DND-41 (cell line): Measurements from ENCODE around the gene KRCC1.
A peak's percentile ranks its signal among the peaks of the same experiment; 100 is the strongest.

ENCODE experiments used
- ATAC-seq: fragments of 200-7000 bp; cut with Tn5 transposase; 3 replicates; pipeline ENCODE4 v1.9.1; 2021; ENCODE audit warnings: low read depth; ENCODE audit not compliant: insufficient read depth
- DNase-seq: peaks from one replicate; pipeline ENCODE4 v3.0.0-alpha.2; 2020
- H2AFZ ChIP-seq: 2 replicates; pipeline ENCODE4 v1.6.0; 2012; ENCODE audit warnings: low read depth, low read length
- H3K27ac ChIP-seq: 2 replicates; pipeline ENCODE4 v1.5.1; 2012; ENCODE audit warnings: low read length, inconsistent platforms
- H3K27me3 ChIP-seq: fragments of 200-600 bp; sonication (generic); 2 replicates; pipeline ENCODE4 v1.6.0; 2012; ENCODE audit warnings: low read length, mild to moderate bottlenecking, inconsistent platforms; ENCODE audit not compliant: insufficient read depth, poor library complexity
- H3K36me3 ChIP-seq: 2 replicates; pipeline ENCODE4 v1.5.1; 2012; ENCODE audit warnings: low read length, inconsistent platforms; ENCODE audit not compliant: insufficient read depth
- H3K4me1 ChIP-seq: 2 replicates; pipeline ENCODE4 v1.5.1; 2012; ENCODE audit warnings: mild to moderate bottlenecking, low read length; ENCODE audit not compliant: insufficient read depth
- H3K4me2 ChIP-seq: 2 replicates; pipeline ENCODE4 v1.6.0; 2012; ENCODE audit warnings: mild to moderate bottlenecking, moderate library complexity, low read length, inconsistent platforms; ENCODE audit not compliant: insufficient read depth
- H3K4me3 ChIP-seq, 2 experiments: fragments of 200-600 bp in 1 of 2; shearing (Covaris generic) in 1 of 2; 2 replicates each; pipeline ENCODE4 v1.5.1; 2012 to 2016; ENCODE audit warnings: inconsistent platforms in 2 of 2, low read length in 2 of 2, mild to moderate bottlenecking in 2 of 2, low read depth in 1 of 2, moderate library complexity in 1 of 2
- H3K79me2 ChIP-seq: 2 replicates; pipeline ENCODE4 v1.6.0; 2012; ENCODE audit warnings: low read length, inconsistent platforms; ENCODE audit not compliant: insufficient read depth
- H3K9ac ChIP-seq: 2 replicates; pipeline ENCODE4 v1.6.0; 2012; ENCODE audit warnings: low read depth, mild to moderate bottlenecking, inconsistent platforms, low read length, moderate library complexity
- H3K9me3 ChIP-seq: 2 replicates; pipeline ENCODE4 v1.5.1; 2012; ENCODE audit warnings: low read length, moderate library complexity, mild to moderate bottlenecking, inconsistent platforms; ENCODE audit not compliant: insufficient read depth, severe bottlenecking
- H4K20me1 ChIP-seq: 2 replicates; pipeline ENCODE4 v1.6.0; 2012; ENCODE audit warnings: low read length; ENCODE audit not compliant: insufficient read depth
- CTCF ChIP-seq: IDR thresholded peaks from 2 replicates; pipeline ENCODE4 v1.5.1; 2012; ENCODE audit warnings: borderline replicate concordance, low read length, moderate library complexity, mild to moderate bottlenecking; ENCODE audit not compliant: poor library complexity, severe bottlenecking; ENCODE audit errors: extremely low read depth
- EZH2 ChIP-seq: IDR thresholded peaks from 3 replicates; pipeline ENCODE4 v1.6.1; 2012; ENCODE audit warnings: borderline replicate concordance, low read depth, mild to moderate bottlenecking, moderate library complexity, low read length, inconsistent platforms; ENCODE audit not compliant: severe bottlenecking

KRCC1 gene

GRCh38 chr2:88057437-88057844 is 1.9 kb upstream of the KRCC1 start:
- ATAC-seq (no peak), DNase-seq (no peak)
- Histone ChIP-seq H3K4me2 (no peak overlapping the region), H4K20me1 (0 out of 2 replicates have a peak, but pooled peaks cover 4% of the 10 kb centered on the region), H3K79me2 (peaks cover 32% of the 10 kb centered on the region), H3K9ac (no peak overlapping the region), H3K4me1 (peaks cover 31% of the 10 kb centered on the region), H3K36me3 (peaks cover 11% of the 10 kb centered on the region), H3K9me3 (no peaks in the 10 kb centered on the region), H3K4me3 (no peak overlapping the region), H3K27me3 (no peaks in the 10 kb centered on the region), H3K27ac (no peak overlapping the region), H2AFZ (peak overlapping the region; percentile 26; the same call in 1 of the 2 replicates)
- no peak for TF ChIP-seq EZH2
- no peak for TF ChIP-seq CTCF

GRCh38 chr2:88054782-88055370 is 707 bp downstream of the KRCC1 start:
- Histone ChIP-seq H3K9me3 (no peaks in the 10 kb centered on the region), H3K36me3 (peaks cover 11% of the 10 kb centered on the region), H3K9ac (peak overlapping the region; percentile 99), H3K27me3 (no peaks in the 10 kb centered on the region), H3K4me3 (peak overlapping the region; percentile 79 to 95), H3K27ac (peak overlapping the region; percentile 85), H3K79me2 (peaks cover 32% of the 10 kb centered on the region), H2AFZ (peak overlapping the region; percentile 70), H3K4me2 (peak overlapping the region; percentile 84), H3K4me1 (peaks cover 31% of the 10 kb centered on the region), H4K20me1 (0 out of 2 replicates have a peak, but pooled peaks cover 4% of the 10 kb centered on the region)
- DNase-seq (peak; percentile 15), ATAC-seq (no peak)
- TF ChIP-seq CTCF (no peak), EZH2 (no peak)

GRCh38 chr2:88053934-88054781 is 1.4 kb downstream of the KRCC1 start:
- DNase-seq (no peak), ATAC-seq (no peak)
- peak overlapping the region; percentile 85 for H3K27ac ChIP-seq
- peak overlapping the region; percentile 99 for H3K9ac ChIP-seq
- peaks cover 32% of the 10 kb centered on the region for H3K79me2 ChIP-seq
- no peak for TF ChIP-seq EZH2
- no peak for TF ChIP-seq CTCF
- peak overlapping the region; percentile 79 to 95 for H3K4me3 ChIP-seq
- H2AFZ ChIP-seq = no peak overlapping the region
- peaks cover 11% of the 10 kb centered on the region for H3K36me3 ChIP-seq
- peak overlapping the region; percentile 84 for H3K4me2 ChIP-seq
- H4K20me1 ChIP-seq = 0 out of 2 replicates have a peak, but pooled peaks cover 4% of the 10 kb centered on the region
- H3K9me3 ChIP-seq = no peaks in the 10 kb centered on the region
- H3K27me3 ChIP-seq = no peaks in the 10 kb centered on the region
- H3K4me1 ChIP-seq = peaks cover 31% of the 10 kb centered on the region
